Measurements from ENCODE around the gene ZNF692. TPM values are rescaled to one million over a fixed set of nuclear protein-coding genes. Genes with fewer than 3 reads are reported as not detected.

Gene ZNF692
- total and polyA plus RNA-seq, 7 donors = 13.4 to 30.8 (median 19.6) TPM

GRCh38 chr1:248818505-248819374, 40.1 kb downstream of the ZNF692 start:
- intact Hi-C loops (cut with DNase I) = no loop called here
- Histone ChIP-seq H3K9me3 (no peaks in the 10 kb centered on the region), H3K36me3 (ENCODE audit: insufficient read depth in 1 of 2, low read depth in 1 of 2) (peaks cover 0 to 49% of the 10 kb centered on the region in 2 donors), H3K4me1 (peaks cover 37% of the 10 kb centered on the region), H3K27ac (no peak overlapping the region), H3K4me3 (no peak overlapping the region), H3K27me3 (ENCODE audit: insufficient read depth in 3 of 3, low read length in 2 of 3) (no peaks in the 10 kb centered on the region)
- WGBS, 3 donors = 64 to 78% (median 66%) methylated on average over 5 of the region's 5 CpGs
- peak in 1 of 4 donors; percentile 11 for ATAC-seq
- DNase-seq = no peak
- TF ChIP-seq, protein P1, sequence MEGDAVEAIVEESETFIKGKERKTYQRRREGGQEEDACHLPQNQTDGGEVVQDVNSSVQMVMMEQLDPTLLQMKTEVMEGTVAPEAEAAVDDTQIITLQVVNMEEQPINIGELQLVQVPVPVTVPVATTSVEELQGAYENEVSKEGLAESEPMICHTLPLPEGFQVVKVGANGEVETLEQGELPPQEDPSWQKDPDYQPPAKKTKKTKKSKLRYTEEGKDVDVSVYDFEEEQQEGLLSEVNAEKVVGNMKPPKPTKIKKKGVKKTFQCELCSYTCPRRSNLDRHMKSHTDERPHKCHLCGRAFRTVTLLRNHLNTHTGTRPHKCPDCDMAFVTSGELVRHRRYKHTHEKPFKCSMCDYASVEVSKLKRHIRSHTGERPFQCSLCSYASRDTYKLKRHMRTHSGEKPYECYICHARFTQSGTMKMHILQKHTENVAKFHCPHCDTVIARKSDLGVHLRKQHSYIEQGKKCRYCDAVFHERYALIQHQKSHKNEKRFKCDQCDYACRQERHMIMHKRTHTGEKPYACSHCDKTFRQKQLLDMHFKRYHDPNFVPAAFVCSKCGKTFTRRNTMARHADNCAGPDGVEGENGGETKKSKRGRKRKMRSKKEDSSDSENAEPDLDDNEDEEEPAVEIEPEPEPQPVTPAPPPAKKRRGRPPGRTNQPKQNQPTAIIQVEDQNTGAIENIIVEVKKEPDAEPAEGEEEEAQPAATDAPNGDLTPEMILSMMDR (IDR thresholded peaks at IDR 0.05) = no peak

DNA sequence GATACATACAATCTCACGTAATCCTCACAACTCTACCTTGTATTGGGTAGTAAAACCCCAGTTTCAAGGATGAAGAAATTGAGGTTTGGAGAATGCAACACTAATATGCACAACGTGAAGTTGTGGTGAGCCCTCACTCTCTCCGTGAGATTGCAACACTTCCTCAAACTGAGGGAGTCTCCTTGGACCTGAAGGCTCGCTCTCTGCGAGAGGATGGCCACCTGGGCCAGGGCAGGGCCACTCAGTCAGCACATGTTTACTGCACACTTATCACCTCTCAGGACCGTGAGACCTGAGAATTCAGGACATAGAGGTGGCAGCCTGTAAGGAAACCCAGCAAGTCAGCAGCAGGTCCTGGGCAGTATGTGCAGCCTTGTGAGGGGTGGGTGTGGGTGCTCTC, 41.8 kb downstream of the ZNF692 start:
- Histone ChIP-seq H3K9me3 (no peaks in the 10 kb centered on the region), H3K36me3 (ENCODE audit: insufficient read depth in 1 of 2, low read depth in 1 of 2) (peaks cover 0 to 64% of the 10 kb centered on the region in 2 donors), H3K4me1 (peaks cover 20% of the 10 kb centered on the region), H3K27me3 (ENCODE audit: insufficient read depth in 3 of 3, low read length in 2 of 3) (no peaks in the 10 kb centered on the region), H3K4me3 (no peak overlapping the region), H3K27ac (no peak overlapping the region)
- TF ChIP-seq, protein P1 (IDR thresholded peaks at IDR 0.05) = no peak
- intact Hi-C loops (cut with DNase I) = no loop called here
- DNase-seq (no peak), ATAC-seq (no peak)
- 83 to 87% (median 86%) methylated on average over 6 of the region's 6 CpGs for WGBS, 3 donors

DNA sequence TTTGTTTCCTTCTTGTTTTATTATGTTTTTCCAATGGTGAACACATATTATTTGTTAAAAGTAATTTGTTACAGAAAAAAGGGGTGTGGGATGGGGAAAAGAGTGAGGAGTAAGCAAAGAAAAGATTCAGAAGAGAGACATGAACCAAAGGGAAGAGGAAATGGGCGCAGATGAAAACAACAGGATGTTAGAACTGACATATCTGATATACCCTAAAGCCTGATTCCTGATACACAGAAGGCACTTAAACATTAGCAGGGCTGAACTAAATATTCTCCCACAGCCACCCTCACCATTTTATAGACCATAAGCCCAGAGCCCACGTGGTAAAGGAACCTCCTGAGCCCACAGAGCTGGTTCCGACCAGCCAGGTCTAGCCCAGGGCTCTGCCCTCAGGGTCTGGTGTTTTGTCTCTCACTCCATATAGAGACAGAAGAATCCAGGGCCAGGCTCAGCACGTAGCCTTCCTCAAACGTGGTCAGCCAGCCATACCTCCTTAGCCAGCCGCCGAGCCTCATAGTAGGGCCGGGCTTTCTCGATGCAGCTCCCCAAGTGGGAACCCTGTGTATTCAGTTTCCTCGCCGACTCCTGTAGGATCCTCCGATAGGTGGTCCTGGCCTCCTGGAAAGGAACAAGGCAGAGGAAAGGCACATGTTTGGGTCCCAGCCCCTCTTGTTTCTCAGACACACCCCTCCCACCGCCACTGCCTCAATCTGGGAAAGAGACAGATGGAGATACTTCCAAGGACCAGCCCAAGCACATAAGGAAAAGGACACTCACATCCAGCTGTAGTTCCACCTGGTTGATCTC, 42.6 kb downstream of the ZNF692 start:
- Histone ChIP-seq H3K36me3 (ENCODE audit: insufficient read depth in 1 of 2, low read depth in 1 of 2) (peaks cover 0 to 73% of the 10 kb centered on the region in 2 donors), H3K27me3 (ENCODE audit: insufficient read depth in 3 of 3, low read length in 2 of 3) (no peaks in the 10 kb centered on the region), H3K4me3 (no peak overlapping the region), H3K9me3 (no peaks in the 10 kb centered on the region), H3K4me1 (peaks cover 12% of the 10 kb centered on the region), H3K27ac (no peak overlapping the region)
- 88 to 96% (median 89%) methylated on average over 13 of the region's 13 CpGs for WGBS, 3 donors
- TF ChIP-seq, protein P1 (IDR thresholded peaks at IDR 0.05) = no peak
- ATAC-seq (no peak), DNase-seq (no peak)
- intact Hi-C loops (cut with DNase I) = no loop called here

GRCh38 chr1:248815407-248816034, 43.4 kb downstream of the ZNF692 start:
- no peak for DNase-seq
- ATAC-seq = no peak
- Histone ChIP-seq H3K4me3 (no peak overlapping the region), H3K4me1 (peaks cover 8% of the 10 kb centered on the region), H3K27ac (no peak overlapping the region), H3K27me3 (ENCODE audit: insufficient read depth in 3 of 3, low read length in 2 of 3) (no peaks in the 10 kb centered on the region), H3K36me3 (ENCODE audit: insufficient read depth in 1 of 2, low read depth in 1 of 2) (peaks cover 0 to 72% of the 10 kb centered on the region in 2 donors), H3K9me3 (no peaks in the 10 kb centered on the region)
- intact Hi-C loops (cut with DNase I) = no loop called here
- WGBS, 3 donors = 87 to 91% (median 87%) methylated on average over 10 of the region's 10 CpGs
- TF ChIP-seq, protein P1 (IDR thresholded peaks at IDR 0.05) = no peak

Measured in psoas muscle (tissue), 8 donors.